Neural progenitor cell (in vitro differentiated cells): ENCODE results near the gene PPP1R16B. TPM values are rescaled to one million over a fixed set of nuclear protein-coding genes. Genes with fewer than 3 reads are reported as not detected.

Experiments
- DNase-seq: peaks from one replicate; pipeline ENCODE4 v3.0.0-alpha.2; 2016; ENCODE audit warnings: low spot score
- H2AFZ ChIP-seq: fragments of 200-600 bp; sonication (generic); replicated peaks from 2 replicates; pipeline ENCODE4 v1.6.1; 2016; ENCODE audit warnings: antibody characterized with exemption
- H3F3A ChIP-seq: fragments of 200-600 bp; sonication (generic); 2 replicates; pipeline ENCODE4 v1.6.1; 2016; ENCODE audit warnings: antibody characterized with exemption, low read depth
- H3K27ac ChIP-seq: fragments of 200-600 bp; sonication (generic); 2 replicates; pipeline ENCODE4 v1.5.1; 2016; ENCODE audit warnings: mild to moderate bottlenecking
- H3K27me3 ChIP-seq: fragments of 200-600 bp; sonication (generic); 2 replicates; pipeline ENCODE4 v1.6.1; 2016; ENCODE audit warnings: mild to moderate bottlenecking, moderate library complexity
- H3K36me3 ChIP-seq: fragments of 200-600 bp; sonication (generic); 2 replicates; pipeline ENCODE4 v1.5.1; 2016
- H3K4me1 ChIP-seq: fragments of 200-600 bp; sonication (generic); 2 replicates; pipeline ENCODE4 v1.6.1; 2016; ENCODE audit warnings: mixed run types
- H3K4me2 ChIP-seq: fragments of 200-600 bp; sonication (generic); 2 replicates; pipeline ENCODE4 v1.6.1; 2016
- H3K4me3 ChIP-seq: fragments of 200-600 bp; sonication (generic); 2 replicates; pipeline ENCODE4 v1.5.1; 2016
- H3K79me2 ChIP-seq: fragments of 200-600 bp; sonication (generic); 2 replicates; pipeline ENCODE4 v1.6.1; 2016; ENCODE audit warnings: low read depth
- H3K9ac ChIP-seq: fragments of 200-600 bp; sonication (generic); 2 replicates; pipeline ENCODE4 v1.6.1; 2016
- H3K9me3 ChIP-seq: fragments of 200-600 bp; sonication (generic); 2 replicates; pipeline ENCODE4 v1.5.1; 2016; ENCODE audit warnings: low read depth
- H4K20me1 ChIP-seq: fragments of 200-600 bp; sonication (generic); 2 replicates; pipeline ENCODE4 v1.6.1; 2016; ENCODE audit warnings: low read depth
- H3K27ac Mint-ChIP-seq: 3 replicates; pipeline ENCODE4 v1.8.0; 2021; ENCODE audit warnings: mixed read lengths
- H3K27me3 Mint-ChIP-seq: 2 replicates; pipeline ENCODE4 v1.8.0; 2022; ENCODE audit warnings: low read depth, mild to moderate bottlenecking, inconsistent platforms, moderate library complexity, mixed read lengths; ENCODE audit not compliant: insufficient read depth
- H3K36me3 Mint-ChIP-seq: 3 replicates; pipeline ENCODE4 v1.8.0; 2021; ENCODE audit warnings: mixed read lengths
- H3K4me1 Mint-ChIP-seq: 3 replicates; pipeline ENCODE4 v1.8.0; 2021; ENCODE audit warnings: mixed read lengths
- H3K4me3 Mint-ChIP-seq: 3 replicates; pipeline ENCODE4 v1.8.0; 2021; ENCODE audit warnings: mild to moderate bottlenecking, moderate library complexity, mixed read lengths
- H3K9me3 Mint-ChIP-seq: 3 replicates; pipeline ENCODE4 v1.8.0; 2020; ENCODE audit warnings: mixed read lengths
- EZH2 ChIP-seq: fragments of 200-600 bp; sonication (generic); IDR thresholded peaks from 2 replicates; pipeline ENCODE4 v1.6.1; 2017; ENCODE audit warnings: antibody characterized with exemption, mild to moderate bottlenecking, moderate library complexity
- EZH2phosphoT487 ChIP-seq: fragments of 200-600 bp; sonication (generic); IDR thresholded peaks from 2 replicates; pipeline ENCODE4 v1.6.1; 2017; ENCODE audit warnings: antibody characterized with exemption
- total RNA-seq: library from RNA; depleted of rRNA; stranded (reverse); fragments of >200 nt; gene quantifications from 2 replicates; pipeline ENCODE4 v1.2.3, GENCODE V29; 2015; ENCODE audit warnings: low replicate concordance
- TF ChIP-seq, protein P1 (sequence below): fragments of 200-600 bp; sonication (generic); IDR thresholded peaks from 2 replicates; pipeline ENCODE4 v1.5.1; 2017; ENCODE audit warnings: antibody characterized with exemption, mild to moderate bottlenecking

Gene PPP1R16B
- total RNA-seq, 1 donor from 2014 or later, result 0.95 TPM

DNA sequence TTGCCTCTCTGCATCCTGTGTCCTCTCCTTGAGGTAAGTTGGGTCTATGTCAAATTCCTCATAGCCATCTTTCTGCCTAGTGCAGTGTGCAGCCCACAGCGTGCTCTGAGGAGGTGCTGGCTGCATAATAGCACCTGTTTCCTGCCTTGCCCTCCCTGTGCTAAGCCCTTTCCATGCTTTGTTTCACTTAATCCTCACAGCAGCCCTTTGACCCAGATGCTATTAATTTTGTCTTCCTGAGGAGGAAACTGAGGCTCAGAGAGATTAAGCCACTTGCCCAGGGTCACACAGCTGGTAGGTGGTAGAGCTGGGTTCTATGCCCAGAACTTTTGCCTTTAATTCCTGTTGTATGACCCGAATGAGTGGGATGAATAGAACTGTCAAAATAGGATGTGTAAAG lies 134.2 kb downstream of the PPP1R16B start:
- H3K9ac ChIP-seq, result no peak overlapping the region
- Mint-ChIP-seq H3K4me1 (peaks cover 25% of the 10 kb centered on the region), H3K4me3 (no peak overlapping the region), H3K27ac (no peak overlapping the region), H3K9me3 (no peaks in the 10 kb centered on the region), H3K36me3 (peaks cover 36% of the 10 kb centered on the region), H3K27me3 (peaks cover 2% of the 10 kb centered on the region)
- TF ChIP-seq, protein P1, sequence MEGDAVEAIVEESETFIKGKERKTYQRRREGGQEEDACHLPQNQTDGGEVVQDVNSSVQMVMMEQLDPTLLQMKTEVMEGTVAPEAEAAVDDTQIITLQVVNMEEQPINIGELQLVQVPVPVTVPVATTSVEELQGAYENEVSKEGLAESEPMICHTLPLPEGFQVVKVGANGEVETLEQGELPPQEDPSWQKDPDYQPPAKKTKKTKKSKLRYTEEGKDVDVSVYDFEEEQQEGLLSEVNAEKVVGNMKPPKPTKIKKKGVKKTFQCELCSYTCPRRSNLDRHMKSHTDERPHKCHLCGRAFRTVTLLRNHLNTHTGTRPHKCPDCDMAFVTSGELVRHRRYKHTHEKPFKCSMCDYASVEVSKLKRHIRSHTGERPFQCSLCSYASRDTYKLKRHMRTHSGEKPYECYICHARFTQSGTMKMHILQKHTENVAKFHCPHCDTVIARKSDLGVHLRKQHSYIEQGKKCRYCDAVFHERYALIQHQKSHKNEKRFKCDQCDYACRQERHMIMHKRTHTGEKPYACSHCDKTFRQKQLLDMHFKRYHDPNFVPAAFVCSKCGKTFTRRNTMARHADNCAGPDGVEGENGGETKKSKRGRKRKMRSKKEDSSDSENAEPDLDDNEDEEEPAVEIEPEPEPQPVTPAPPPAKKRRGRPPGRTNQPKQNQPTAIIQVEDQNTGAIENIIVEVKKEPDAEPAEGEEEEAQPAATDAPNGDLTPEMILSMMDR, result no peak
- TF ChIP-seq EZH2 (no peak), EZH2phosphoT487 (no peak)
- peak overlapping the region; percentile 21 for H3K4me2 ChIP-seq
- H2AFZ ChIP-seq, result no peak overlapping the region
- peaks cover 31% of the 10 kb centered on the region for H3K4me1 ChIP-seq
- no peaks in the 10 kb centered on the region for H3K27me3 ChIP-seq
- peaks cover 9% of the 10 kb centered on the region for H3K36me3 ChIP-seq
- H3K4me3 ChIP-seq, result no peak overlapping the region
- H3K79me2 ChIP-seq, result peaks cover 96% of the 10 kb centered on the region
- DNase-seq, result no peak
- H3K9me3 ChIP-seq, result no peaks in the 10 kb centered on the region
- H3F3A ChIP-seq, result peaks cover 4% of the 10 kb centered on the region
- peaks cover 93% of the 10 kb centered on the region for H4K20me1 ChIP-seq
- no peak overlapping the region for H3K27ac ChIP-seq

DNA sequence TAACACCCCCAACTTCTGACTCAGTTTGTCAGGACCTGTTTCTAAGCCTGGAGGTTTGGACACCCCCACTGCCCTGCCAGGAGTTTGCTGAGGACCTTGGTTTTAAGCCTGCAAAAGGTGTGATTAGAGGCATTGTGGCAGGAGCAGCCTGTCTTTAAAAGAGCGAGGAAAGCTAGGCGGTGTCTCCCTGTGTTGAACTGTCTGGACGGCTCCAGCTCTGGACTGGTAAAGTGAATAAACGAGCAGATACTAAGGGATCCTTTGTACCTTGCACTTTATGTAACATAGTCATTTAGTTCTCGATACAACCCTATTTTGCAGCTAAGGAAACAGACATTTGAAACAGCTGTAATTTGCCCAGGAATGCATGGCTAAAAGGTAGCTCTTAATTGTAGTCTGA lies 135.1 kb downstream of the PPP1R16B start:
- H3K36me3 Mint-ChIP-seq, result peaks cover 41% of the 10 kb centered on the region
- no peak for DNase-seq
- H3K4me1 Mint-ChIP-seq, result peaks cover 25% of the 10 kb centered on the region
- Histone ChIP-seq H3K79me2 (peaks cover 95% of the 10 kb centered on the region), H3K4me2 (no peak overlapping the region), H3K4me3 (no peak overlapping the region), H3K9me3 (no peaks in the 10 kb centered on the region), H3K27me3 (no peaks in the 10 kb centered on the region), H3K9ac (no peak overlapping the region), H3K36me3 (peaks cover 9% of the 10 kb centered on the region), H2AFZ (no peak overlapping the region), H3F3A (peaks cover 4% of the 10 kb centered on the region), H3K27ac (peak overlapping the region; percentile 29), H4K20me1 (peaks cover 87% of the 10 kb centered on the region), H3K4me1 (peaks cover 31% of the 10 kb centered on the region)
- no peak overlapping the region for H3K27ac Mint-ChIP-seq
- H3K4me3 Mint-ChIP-seq, result no peak overlapping the region
- no peaks in the 10 kb centered on the region for H3K9me3 Mint-ChIP-seq
- TF ChIP-seq EZH2 (no peak), EZH2phosphoT487 (no peak)
- TF ChIP-seq, protein P1, result no peak
- H3K27me3 Mint-ChIP-seq, result peaks cover 2% of the 10 kb centered on the region

DNA sequence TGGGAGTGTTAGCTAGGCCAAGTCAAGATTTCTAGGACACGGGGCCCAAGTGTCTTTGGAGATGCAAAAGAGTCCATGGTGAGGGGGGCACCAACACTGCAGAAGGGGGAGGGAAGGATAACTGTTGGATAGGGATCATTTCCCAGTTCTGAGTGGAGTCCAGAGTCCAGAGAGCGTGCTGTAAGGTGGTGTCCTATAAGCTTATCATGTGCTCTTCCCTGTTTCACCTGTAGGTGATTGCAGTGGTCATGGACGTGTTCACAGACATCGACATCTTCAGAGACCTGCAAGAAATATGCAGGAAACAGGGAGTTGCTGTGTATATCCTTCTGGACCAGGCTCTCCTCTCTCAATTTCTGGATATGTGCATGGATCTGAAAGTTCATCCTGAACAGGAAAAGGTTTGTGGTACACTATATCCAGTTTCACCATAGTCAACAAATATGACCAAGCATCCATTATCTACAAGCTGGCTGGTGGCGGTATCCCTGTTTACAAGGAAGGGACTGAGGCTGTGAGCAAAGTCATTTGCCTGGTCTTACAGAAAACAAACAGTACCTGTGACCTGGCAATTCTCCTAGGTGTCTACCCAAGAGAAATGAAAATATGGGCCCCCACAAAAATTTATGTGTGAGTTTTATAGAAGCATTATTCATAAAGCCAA lies 136.4 kb downstream of the PPP1R16B start:
- H3F3A ChIP-seq, result peaks cover 4% of the 10 kb centered on the region
- peaks cover 15% of the 10 kb centered on the region for H3K36me3 ChIP-seq
- no peak overlapping the region for H3K4me3 Mint-ChIP-seq
- H3K9me3 Mint-ChIP-seq, result no peaks in the 10 kb centered on the region
- peaks cover 93% of the 10 kb centered on the region for H3K79me2 ChIP-seq
- H2AFZ ChIP-seq, result no peak overlapping the region
- H3K27ac Mint-ChIP-seq, result no peak overlapping the region
- no peak for DNase-seq
- H4K20me1 ChIP-seq, result peaks cover 87% of the 10 kb centered on the region
- H3K27me3 ChIP-seq, result no peaks in the 10 kb centered on the region
- no peaks in the 10 kb centered on the region for H3K9me3 ChIP-seq
- peaks cover 40% of the 10 kb centered on the region for H3K36me3 Mint-ChIP-seq
- no peak overlapping the region for H3K4me3 ChIP-seq
- TF ChIP-seq, protein P1, result no peak
- TF ChIP-seq EZH2phosphoT487 (no peak), EZH2 (no peak)
- H3K9ac ChIP-seq, result no peak overlapping the region
- H3K27me3 Mint-ChIP-seq, result peaks cover 2% of the 10 kb centered on the region
- peaks cover 25% of the 10 kb centered on the region for H3K4me1 Mint-ChIP-seq
- H3K27ac ChIP-seq, result no peak overlapping the region
- no peak overlapping the region for H3K4me2 ChIP-seq
- H3K4me1 ChIP-seq, result peaks cover 31% of the 10 kb centered on the region
